GM23338 (cell line): ENCODE measurements around the gene AGPS. TPM values are rescaled to one million over a fixed set of nuclear protein-coding genes. Genes with fewer than 3 reads are reported as not detected.

Source experiments
- ATAC-seq: fragments of 200-7000 bp; cut with Tn5 transposase; 3 replicates; pipeline ENCODE4 v1.9.1; 2020
- DNase-seq: peaks from one replicate; pipeline ENCODE4 v3.0.0-alpha.2; 2015; ENCODE audit warnings: low spot score
- H2AFZ ChIP-seq: fragments of 200-600 bp; sonication (generic); 2 replicates; pipeline ENCODE4 v1.8.0; 2016; ENCODE audit warnings: antibody characterized with exemption, mild to moderate bottlenecking, moderate library complexity
- H3F3A ChIP-seq: fragments of 200-600 bp; sonication (generic); replicated peaks from 2 replicates; pipeline ENCODE4 v1.8.0; 2017; ENCODE audit warnings: antibody characterized with exemption, mixed run types, low read depth
- H3K27ac ChIP-seq: fragments of 200-600 bp; sonication (generic); 2 replicates; pipeline ENCODE4 v1.6.1; 2016; ENCODE audit warnings: low read depth
- H3K27me3 ChIP-seq: fragments of 200-600 bp; sonication (generic); 2 replicates; pipeline ENCODE4 v1.8.0; 2016; ENCODE audit warnings: mild to moderate bottlenecking, mixed run types, moderate library complexity; ENCODE audit not compliant: insufficient read depth
- H3K36me3 ChIP-seq: fragments of 200-600 bp; sonication (generic); 2 replicates; pipeline ENCODE4 v1.8.0; 2016; ENCODE audit warnings: mild to moderate bottlenecking; ENCODE audit not compliant: insufficient read depth
- H3K4me1 ChIP-seq: fragments of 200-600 bp; sonication (generic); 2 replicates; pipeline ENCODE4 v1.8.0; 2016; ENCODE audit warnings: mild to moderate bottlenecking, moderate library complexity; ENCODE audit not compliant: insufficient read depth
- H3K4me2 ChIP-seq: fragments of 200-600 bp; sonication (generic); 2 replicates; pipeline ENCODE4 v1.7.1; 2017; ENCODE audit warnings: mixed run types
- H3K4me3 ChIP-seq: fragments of 200-600 bp; sonication (generic); 2 replicates; pipeline ENCODE4 v1.6.1; 2016; ENCODE audit warnings: mixed run types
- H3K79me2 ChIP-seq: fragments of 200-600 bp; sonication (generic); replicated peaks from 2 replicates; pipeline ENCODE4 v1.8.0; 2017; ENCODE audit warnings: mild to moderate bottlenecking; ENCODE audit not compliant: insufficient read depth
- H3K9me2 ChIP-seq: fragments of 200-600 bp; sonication (generic); 2 replicates; pipeline ENCODE4 v1.8.0; 2017; ENCODE audit not compliant: insufficient read depth
- H4K20me1 ChIP-seq: fragments of 200-600 bp; sonication (generic); replicated peaks from 2 replicates; pipeline ENCODE4 v1.8.0; 2017; ENCODE audit warnings: mild to moderate bottlenecking; ENCODE audit not compliant: insufficient read depth
- H3K27ac Mint-ChIP-seq: 2 replicates; pipeline ENCODE4 v1.8.0; 2020; ENCODE audit warnings: inconsistent platforms, mild to moderate bottlenecking, moderate library complexity, mixed read lengths
- H3K27me3 Mint-ChIP-seq: 3 replicates; pipeline ENCODE4 v1.8.0; 2022; ENCODE audit warnings: low read depth, mild to moderate bottlenecking, moderate library complexity, mixed read lengths, inconsistent platforms; ENCODE audit not compliant: insufficient read depth, poor library complexity
- H3K36me3 Mint-ChIP-seq: 3 replicates; pipeline ENCODE4 v1.8.0; 2021; ENCODE audit warnings: low read depth, mild to moderate bottlenecking, inconsistent platforms, moderate library complexity, mixed read lengths
- H3K4me1 Mint-ChIP-seq: 3 replicates; pipeline ENCODE4 v1.8.0; 2020; ENCODE audit warnings: mild to moderate bottlenecking, inconsistent platforms, mixed read lengths
- H3K4me3 Mint-ChIP-seq: 3 replicates; pipeline ENCODE4 v1.8.0; 2021; ENCODE audit warnings: moderate library complexity, mild to moderate bottlenecking, inconsistent platforms, mixed read lengths
- H3K9me3 Mint-ChIP-seq: 3 replicates; pipeline ENCODE4 v1.8.0; 2020; ENCODE audit warnings: moderate library complexity, mild to moderate bottlenecking, inconsistent platforms, mixed read lengths
- CREB1 ChIP-seq: fragments of 250-450 bp; sonication (Bioruptor Pico); IDR thresholded peaks from 2 replicates; pipeline ENCODE4 v1.5.0; 2020; ENCODE audit warnings: low read depth, mild to moderate bottlenecking, moderate library complexity
- ETS1 ChIP-seq: IDR thresholded peaks from 2 replicates; pipeline ENCODE4 v1.6.1; 2016; ENCODE audit warnings: antibody characterized with exemption
- EZH2 ChIP-seq: fragments of 200-600 bp; sonication (generic); IDR thresholded peaks from one replicate; pipeline ENCODE4 v1.8.0; 2017; ENCODE audit warnings: antibody characterized with exemption, mild to moderate bottlenecking, low read depth; ENCODE audit not compliant: unreplicated experiment
- EZH2phosphoT487 ChIP-seq: fragments of 200-600 bp; sonication (generic); IDR thresholded peaks from one replicate; pipeline ENCODE4 v1.8.1; 2018; ENCODE audit warnings: antibody characterized with exemption; ENCODE audit not compliant: unreplicated experiment
- JUNB ChIP-seq: IDR thresholded peaks from one replicate; pipeline ENCODE4 v1.6.1; 2016; ENCODE audit warnings: antibody characterized with exemption; ENCODE audit not compliant: unreplicated experiment
- POLR2AphosphoS5 ChIP-seq: IDR thresholded peaks from 2 replicates; pipeline ENCODE4 v1.6.1; 2016; ENCODE audit warnings: antibody characterized with exemption, low read depth
- REST ChIP-seq: IDR thresholded peaks from one replicate; pipeline ENCODE4 v1.6.1; 2018; ENCODE audit warnings: antibody characterized with exemption; ENCODE audit not compliant: unreplicated experiment
- ZNF114 ChIP-seq: fragments of 250-450 bp; sonication (Bioruptor Pico); IDR thresholded peaks from 2 replicates; pipeline ENCODE4 v1.5.0; 2020; ENCODE audit warnings: mild to moderate bottlenecking, moderate library complexity
- ZNF331 ChIP-seq: fragments of 250-450 bp; sonication (Bioruptor Pico); IDR thresholded peaks from 2 replicates; pipeline ENCODE4 v1.5.0; 2020; ENCODE audit warnings: low read depth, mild to moderate bottlenecking, moderate library complexity
- polyA plus RNA-seq: library from polyadenylated mRNA; unstranded; fragments of >200 nt; fragmentation: Nextera tagmentation; extraction: Ambion mirVana; gene quantifications from 2 replicates; pipeline ENCODE4 v1.2.1, GENCODE V29; 2016
- total RNA-seq: library from RNA; depleted of rRNA; stranded (reverse); fragments of >200 nt; shearing (Covaris generic); gene quantifications from 2 replicates; pipeline ENCODE4 v1.2.3, GENCODE V29; 2014

The AGPS gene
- total and polyA plus RNA-seq, 2 experiments from 2014 or later = 14.6 to 73.2 TPM

- TF ChIP-seq REST = no peak
- TF ChIP-seq ZNF331 (CRISPR knock-in tag) = no peak
- TF ChIP-seq JUNB = no peak
- no peak for TF ChIP-seq EZH2phosphoT487
- TF ChIP-seq ZNF114 (CRISPR knock-in tag) = no peak
- TF ChIP-seq ETS1 = no peak
- no peak for TF ChIP-seq EZH2
Observed at GRCh38 chr2:177551989-177552421, 159.4 kb downstream of the AGPS start (continued).

- peak; percentile 40 for TF ChIP-seq CREB1
- no peak for TF ChIP-seq REST
- TF ChIP-seq POLR2AphosphoS5 = peak; percentile 84
- peak; percentile 90 for TF ChIP-seq ETS1
- TF ChIP-seq EZH2 = no peak
- H3K79me2 ChIP-seq = no peaks in the 10 kb centered on the region
- no peaks in the 10 kb centered on the region for H3K4me1 ChIP-seq
- H3K9me2 ChIP-seq = 0 out of 2 replicates have a peak, but pooled peaks cover 9% of the 10 kb centered on the region
- peak overlapping the region; percentile 78 for H3K4me3 ChIP-seq
- H3K36me3 Mint-ChIP-seq = no peaks in the 10 kb centered on the region; the same call in 2 of the 3 replicates
- peak overlapping the region; percentile 97 for H3K4me3 Mint-ChIP-seq
- H4K20me1 ChIP-seq = no peaks in the 10 kb centered on the region
- peak; percentile 96 for DNase-seq
- H3K36me3 ChIP-seq = no peaks in the 10 kb centered on the region
- H3K27me3 Mint-ChIP-seq = peaks cover 10% of the 10 kb centered on the region
- H3K27ac Mint-ChIP-seq = peak overlapping the region; percentile 100
- peak overlapping the region; percentile 85 for H3K4me2 ChIP-seq
- H3K27me3 ChIP-seq = no peaks in the 10 kb centered on the region
- peak overlapping the region; percentile 89 for H2AFZ ChIP-seq
- peaks cover 5% of the 10 kb centered on the region for H3K9me3 Mint-ChIP-seq
- peak overlapping the region; percentile 97 for H3K27ac ChIP-seq
- no peaks in the 10 kb centered on the region for H3K4me1 Mint-ChIP-seq
- peak; percentile 93 for ATAC-seq
- no peaks in the 10 kb centered on the region for H3F3A ChIP-seq
Observed at GRCh38 chr2:177552422-177553175, 160.0 kb downstream of the AGPS start.
